OCI-LY7 (cell line): ENCODE measurements around the gene PEX3.

Experiments
- CTCF ChIP-seq: fragments of 200-600 bp; sonication (generic); conservative IDR thresholded peaks from 2 replicates; pipeline ENCODE4 v1.5.1; 2014; ENCODE audit warnings: mild to moderate bottlenecking, antibody characterized with exemption, low read length, moderate library complexity, mixed read lengths
- EZH2phosphoT487 ChIP-seq: fragments of 200-600 bp; sonication (generic); IDR thresholded peaks from 2 replicates; pipeline ENCODE4 v1.6.1; 2018; ENCODE audit warnings: low read depth, borderline replicate concordance, mild to moderate bottlenecking, mixed run types, antibody characterized with exemption, low read length, moderate library complexity, mixed read lengths

GRCh38 chr6:143538374-143538773, 87.8 kb downstream of the PEX3 start:
- TF ChIP-seq EZH2phosphoT487 = no peak
- no peak for TF ChIP-seq CTCF
